SK-N-MC (cell line): ENCODE results near the gene NDUFB7.

Source experiments
- FOXP2 ChIP-seq: optimal IDR thresholded peaks from 2 replicates; pipeline ENCODE3; 2011; ENCODE audit warnings: mild to moderate bottlenecking, moderate library complexity; ENCODE audit not compliant: insufficient read depth; ENCODE audit errors: extremely low read length, control extremely low read depth
- POLR2AphosphoS5 ChIP-seq: IDR thresholded peaks from 2 replicates; pipeline ENCODE4 v1.6.1; 2012; ENCODE audit warnings: mild to moderate bottlenecking, low read depth, low read length, borderline replicate concordance

DNA sequence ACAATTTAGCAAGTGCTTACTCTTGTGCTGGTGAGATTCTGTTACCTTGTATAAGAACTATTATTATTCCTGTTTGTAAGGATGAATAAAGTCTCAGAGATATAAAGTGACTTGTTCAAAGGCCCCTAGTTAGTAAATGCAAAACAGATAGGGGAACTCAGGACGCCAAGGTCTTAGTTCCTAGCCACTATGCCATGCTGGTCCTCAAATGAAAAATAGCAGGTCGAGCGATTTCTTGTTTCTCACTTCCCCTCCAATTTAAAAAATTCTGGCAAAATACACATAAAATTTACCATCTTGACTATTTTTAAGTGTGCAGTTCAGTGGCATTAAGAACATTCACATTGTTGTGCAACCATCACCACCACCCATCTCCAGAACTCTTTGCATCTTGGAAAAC, 41.4 kb downstream of the NDUFB7 start:
- TF ChIP-seq FOXP2 (no peak), POLR2AphosphoS5 (no peak)
